22Rv1 (cell line): Measurements from ENCODE around the gene RTN4.

Experiments
- ZFX ChIP-seq: fragments of 450-650 bp; IDR thresholded peaks from 2 replicates; pipeline ENCODE4 v1.6.1; 2017; ENCODE audit warnings: antibody characterized with exemption, borderline replicate concordance
- TF ChIP-seq, protein P1 (sequence below): fragments of 450-650 bp; IDR thresholded peaks from 2 replicates; pipeline ENCODE4 v1.5.1; 2017; ENCODE audit warnings: mild to moderate bottlenecking

DNA sequence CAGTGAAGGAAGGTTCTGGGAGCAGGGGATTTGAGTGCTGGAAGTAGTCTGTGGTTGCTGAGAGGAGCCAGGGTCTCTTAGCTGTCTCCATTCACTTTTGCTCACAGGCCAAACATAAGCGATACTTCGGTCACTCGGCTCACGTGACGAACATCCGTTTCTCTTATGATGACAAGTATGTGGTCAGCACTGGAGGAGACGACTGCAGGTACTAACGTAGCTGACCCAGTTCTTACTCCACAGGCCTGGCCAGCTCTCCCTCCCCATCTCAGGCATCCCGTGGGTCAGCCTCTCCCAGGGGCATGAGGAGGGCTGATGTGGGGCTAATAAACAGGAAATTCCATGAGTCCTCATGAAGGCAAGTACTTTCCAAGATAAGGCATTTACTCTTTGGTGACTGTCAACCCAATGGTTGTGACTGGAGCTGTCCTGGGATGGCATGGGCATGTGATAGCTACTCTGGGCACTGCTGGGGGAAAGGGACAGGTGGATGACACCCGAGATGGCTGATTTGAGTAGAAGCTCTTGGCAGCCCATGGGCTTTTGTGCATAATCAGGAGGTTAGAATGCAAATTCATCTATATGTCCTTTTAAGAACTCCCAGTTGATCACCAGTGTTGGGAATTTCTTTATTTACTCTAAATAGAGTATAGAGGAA lies 81.6 kb downstream of the RTN4 start:
- TF ChIP-seq, protein P1, sequence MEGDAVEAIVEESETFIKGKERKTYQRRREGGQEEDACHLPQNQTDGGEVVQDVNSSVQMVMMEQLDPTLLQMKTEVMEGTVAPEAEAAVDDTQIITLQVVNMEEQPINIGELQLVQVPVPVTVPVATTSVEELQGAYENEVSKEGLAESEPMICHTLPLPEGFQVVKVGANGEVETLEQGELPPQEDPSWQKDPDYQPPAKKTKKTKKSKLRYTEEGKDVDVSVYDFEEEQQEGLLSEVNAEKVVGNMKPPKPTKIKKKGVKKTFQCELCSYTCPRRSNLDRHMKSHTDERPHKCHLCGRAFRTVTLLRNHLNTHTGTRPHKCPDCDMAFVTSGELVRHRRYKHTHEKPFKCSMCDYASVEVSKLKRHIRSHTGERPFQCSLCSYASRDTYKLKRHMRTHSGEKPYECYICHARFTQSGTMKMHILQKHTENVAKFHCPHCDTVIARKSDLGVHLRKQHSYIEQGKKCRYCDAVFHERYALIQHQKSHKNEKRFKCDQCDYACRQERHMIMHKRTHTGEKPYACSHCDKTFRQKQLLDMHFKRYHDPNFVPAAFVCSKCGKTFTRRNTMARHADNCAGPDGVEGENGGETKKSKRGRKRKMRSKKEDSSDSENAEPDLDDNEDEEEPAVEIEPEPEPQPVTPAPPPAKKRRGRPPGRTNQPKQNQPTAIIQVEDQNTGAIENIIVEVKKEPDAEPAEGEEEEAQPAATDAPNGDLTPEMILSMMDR, result no peak
- TF ChIP-seq ZFX, result no peak
